Mesodermal cell (in vitro differentiated cells): Measurements from ENCODE around the gene DLG2.

Experiments
- H3K27ac ChIP-seq: 2 replicates; pipeline ENCODE4 v1.7.0; 2013; ENCODE audit warnings: mild to moderate bottlenecking, low read depth, low read length, moderate library complexity; ENCODE audit not compliant: severe bottlenecking
- H3K36me3 ChIP-seq: 2 replicates; pipeline ENCODE4 v1.7.1; 2013; ENCODE audit warnings: mild to moderate bottlenecking, low read length, moderate library complexity; ENCODE audit not compliant: control insufficient read depth, insufficient read depth
- H3K4me1 ChIP-seq: one replicate; pipeline ENCODE4 v1.7.1; 2013; ENCODE audit warnings: mild to moderate bottlenecking, low read length; ENCODE audit not compliant: insufficient read depth, control insufficient read depth, poor library complexity, severe bottlenecking
- H3K4me3 ChIP-seq: 2 replicates; pipeline ENCODE4 v1.7.0; 2013; ENCODE audit warnings: low read length, control low read depth, mild to moderate bottlenecking; ENCODE audit not compliant: insufficient read depth, poor library complexity, severe bottlenecking; ENCODE audit errors: extremely low read depth
- H3K9me3 ChIP-seq: 2 replicates; pipeline ENCODE4 v1.7.1; 2013; ENCODE audit warnings: mild to moderate bottlenecking, low read length, moderate library complexity; ENCODE audit not compliant: control insufficient read depth
- WGBS, 2 experiments: methylation state at CpG; one replicate each; pipeline ENCODE4 v1.1.5; 2013; ENCODE audit warnings: missing lambda C conversion rate in 2 of 2; ENCODE audit not compliant: insufficient coverage in 2 of 2; 5-methylcytosine and 5-hydroxymethylcytosine counted together

DLG2 gene

DNA sequence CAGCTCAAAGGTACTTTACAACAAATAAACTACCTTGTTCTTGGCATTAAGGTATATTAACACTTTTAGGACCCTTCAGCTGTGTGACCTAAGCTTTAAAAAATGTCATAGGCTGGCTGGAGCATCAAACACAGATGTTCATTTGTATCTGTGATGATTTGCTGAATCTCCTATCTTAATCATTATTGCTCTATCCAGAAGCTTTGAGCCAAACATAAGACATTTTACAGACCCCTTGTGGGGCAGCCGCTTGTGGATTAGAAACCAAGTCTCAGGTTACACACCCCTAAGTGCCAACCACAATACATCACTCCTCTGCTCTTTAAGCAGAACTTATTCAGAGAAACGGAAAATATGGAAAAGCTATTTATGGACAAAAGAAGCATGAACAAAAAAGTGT lies 1946.8 kb downstream of the DLG2 start:
- 20 to 83% methylated on average over 1 of the region's 2 CpGs for WGBS, 2 experiments
- Histone ChIP-seq H3K36me3 (no peaks in the 10 kb centered on the region), H3K4me3 (no peak overlapping the region), H3K4me1 (peaks cover 8% of the 10 kb centered on the region), H3K9me3 (no peaks in the 10 kb centered on the region), H3K27ac (no peak overlapping the region)

DNA sequence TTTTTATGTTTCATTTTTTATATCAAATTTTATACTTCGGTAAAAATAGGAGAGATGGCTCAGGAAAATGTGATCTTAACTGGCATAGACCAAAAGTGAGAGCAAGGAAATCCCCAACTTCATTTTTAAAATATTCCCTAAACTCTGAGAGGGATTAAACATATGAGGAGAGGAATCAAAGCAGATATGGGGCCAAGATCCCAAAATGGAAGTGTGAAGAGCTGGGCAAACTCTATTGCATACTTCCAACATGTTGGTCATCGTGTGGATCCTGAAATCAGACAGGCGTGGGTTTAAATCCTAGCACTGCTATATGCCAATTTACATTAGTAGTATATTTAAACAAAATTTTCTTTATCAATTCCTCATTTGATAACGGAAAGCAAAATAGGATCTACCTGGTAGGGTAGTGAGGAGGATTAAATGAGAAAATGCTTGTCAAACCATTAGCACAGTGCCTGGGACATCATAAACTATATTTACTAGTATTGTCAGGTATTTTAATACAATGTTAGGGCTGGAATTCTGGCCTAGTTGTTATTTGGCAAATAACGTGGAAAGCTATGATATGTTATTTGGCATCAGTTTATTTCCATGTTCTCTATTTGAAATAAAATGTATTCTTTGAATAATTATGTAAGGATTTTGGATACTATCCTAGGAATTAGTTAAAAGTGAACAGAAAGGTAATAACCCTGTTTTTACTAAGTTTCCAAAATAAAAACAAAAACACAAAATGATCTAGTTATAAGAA lies 1948.1 kb downstream of the DLG2 start:
- no CpG with 5 or more reads among the region's 5 CpGs for WGBS, 2 experiments
- Histone ChIP-seq H3K9me3 (no peaks in the 10 kb centered on the region), H3K27ac (no peak overlapping the region), H3K4me3 (no peak overlapping the region), H3K36me3 (no peaks in the 10 kb centered on the region), H3K4me1 (peaks cover 8% of the 10 kb centered on the region)

DNA sequence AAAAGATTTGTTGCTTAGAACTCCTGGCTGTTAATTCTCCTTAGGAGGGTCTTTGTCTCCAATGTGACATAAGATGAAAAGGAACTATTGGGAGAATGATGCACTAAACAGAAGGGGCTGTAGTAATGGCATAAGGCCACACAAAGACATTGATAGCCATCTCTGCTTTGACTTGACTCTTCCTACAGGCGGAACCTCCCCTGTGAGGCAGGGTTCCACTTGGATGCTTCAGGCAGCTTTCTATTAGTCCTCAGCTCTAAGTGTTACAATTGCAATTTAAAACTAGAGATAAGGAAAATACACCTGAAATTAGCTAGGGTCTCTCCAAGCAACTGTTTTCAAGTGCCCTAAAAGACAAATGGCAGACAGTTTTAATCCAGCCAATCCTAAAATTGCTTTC lies 1949.4 kb downstream of the DLG2 start:
- peaks cover 8% of the 10 kb centered on the region for H3K4me1 ChIP-seq
- H3K9me3 ChIP-seq, result no peaks in the 10 kb centered on the region
- H3K4me3 ChIP-seq, result no peak overlapping the region
- no peaks in the 10 kb centered on the region for H3K36me3 ChIP-seq
- no CpG with 5 or more reads among the region's 1 CpG for WGBS, 2 experiments
- no peak overlapping the region for H3K27ac ChIP-seq

DNA sequence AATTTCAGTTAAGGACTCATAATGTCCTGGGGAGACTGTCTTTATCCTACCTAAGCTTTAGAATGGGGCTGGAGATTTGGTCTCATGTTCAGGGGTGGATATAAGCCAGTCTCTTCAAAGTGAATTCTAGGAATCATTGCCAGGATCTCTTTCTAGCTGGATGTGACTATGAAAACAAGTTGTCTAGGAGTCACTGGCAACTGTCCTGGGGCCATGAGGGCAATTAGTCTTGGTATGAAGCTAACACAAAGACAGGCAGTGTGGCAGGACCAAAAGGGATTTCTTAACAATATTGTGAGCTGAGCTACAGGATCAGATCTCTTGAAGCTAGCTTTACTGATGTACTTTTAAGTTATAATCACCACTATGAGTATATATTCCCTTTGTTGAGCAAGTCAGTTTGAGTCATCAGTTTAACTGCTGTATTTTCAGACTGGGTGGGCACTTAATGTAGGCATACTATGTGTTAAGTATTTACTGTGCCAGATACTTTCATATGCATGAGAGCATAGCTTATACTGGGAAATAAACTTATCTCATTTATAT lies 1951.0 kb downstream of the DLG2 start:
- no peak overlapping the region for H3K4me3 ChIP-seq
- H3K4me1 ChIP-seq, result peaks cover 5% of the 10 kb centered on the region
- H3K36me3 ChIP-seq, result no peaks in the 10 kb centered on the region
- no peaks in the 10 kb centered on the region for H3K9me3 ChIP-seq
- no peak overlapping the region for H3K27ac ChIP-seq

DNA sequence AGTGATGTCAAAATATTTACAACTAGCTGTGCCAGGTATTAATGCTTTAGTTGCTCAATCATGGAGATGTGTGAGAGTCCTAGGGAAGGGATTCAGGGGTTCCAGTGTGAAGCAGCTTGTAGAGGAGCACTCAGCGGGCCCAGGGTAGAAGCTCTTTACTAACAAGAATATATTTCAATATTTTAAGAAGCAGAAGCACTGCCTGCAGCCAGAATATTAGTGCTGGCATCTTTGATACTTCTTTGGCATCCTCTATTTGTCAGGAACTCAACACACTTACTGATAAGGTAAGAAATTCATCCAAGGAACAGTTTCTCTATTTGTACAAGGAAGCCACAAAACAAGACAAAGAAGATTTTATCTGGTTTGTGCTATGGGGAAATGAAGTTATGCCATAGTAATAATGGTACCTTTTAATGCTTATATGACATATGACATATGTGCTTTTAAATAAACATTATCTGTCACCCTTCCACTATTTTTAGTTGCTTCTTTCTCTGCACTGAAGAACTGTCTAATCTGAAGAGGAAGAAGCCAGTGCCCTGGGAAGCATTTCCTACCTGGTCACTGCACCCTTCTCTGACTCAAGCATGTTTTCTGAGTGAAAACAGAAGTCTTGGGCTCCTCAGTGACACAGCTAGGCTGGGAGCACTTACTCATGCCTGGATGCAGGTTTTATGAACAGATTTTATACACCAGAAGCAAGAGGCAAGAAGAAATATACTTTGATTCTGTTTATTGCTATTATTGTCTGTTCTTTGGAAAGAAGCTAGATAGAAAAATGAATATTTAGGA lies 1952.8 kb downstream of the DLG2 start:
- no peaks in the 10 kb centered on the region for H3K36me3 ChIP-seq
- WGBS, 2 experiments, result no CpG with 5 or more reads among the region's 1 CpG
- no peak overlapping the region for H3K27ac ChIP-seq
- H3K9me3 ChIP-seq, result no peaks in the 10 kb centered on the region
- H3K4me1 ChIP-seq, result no peaks in the 10 kb centered on the region
- no peak overlapping the region for H3K4me3 ChIP-seq

DNA sequence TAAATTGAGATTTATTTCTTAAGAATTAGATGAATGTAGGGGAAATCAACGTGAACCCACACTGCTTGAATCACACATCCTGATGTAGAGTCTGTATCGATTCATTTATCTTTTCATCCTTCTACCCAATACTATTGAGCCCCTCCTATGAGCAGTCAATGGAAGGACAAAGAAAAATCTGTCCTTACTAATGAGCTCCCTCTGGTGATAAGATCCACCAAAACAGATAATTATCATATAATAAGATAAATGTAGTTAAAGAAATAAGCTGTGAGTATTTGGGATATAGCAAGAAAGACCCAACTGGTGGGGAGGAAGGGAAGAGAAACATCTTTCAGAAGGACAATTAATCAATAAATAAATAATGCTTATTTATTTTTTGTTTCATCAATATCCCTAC lies 1955.9 kb downstream of the DLG2 start:
- Histone ChIP-seq H3K4me1 (no peaks in the 10 kb centered on the region), H3K9me3 (no peaks in the 10 kb centered on the region), H3K27ac (no peak overlapping the region), H3K36me3 (no peaks in the 10 kb centered on the region), H3K4me3 (no peak overlapping the region)
- WGBS, 2 experiments, result 80% methylated on average over 1 of the region's 2 CpGs; no CpG with 5 or more reads in 1 of the 2 experiments

DNA sequence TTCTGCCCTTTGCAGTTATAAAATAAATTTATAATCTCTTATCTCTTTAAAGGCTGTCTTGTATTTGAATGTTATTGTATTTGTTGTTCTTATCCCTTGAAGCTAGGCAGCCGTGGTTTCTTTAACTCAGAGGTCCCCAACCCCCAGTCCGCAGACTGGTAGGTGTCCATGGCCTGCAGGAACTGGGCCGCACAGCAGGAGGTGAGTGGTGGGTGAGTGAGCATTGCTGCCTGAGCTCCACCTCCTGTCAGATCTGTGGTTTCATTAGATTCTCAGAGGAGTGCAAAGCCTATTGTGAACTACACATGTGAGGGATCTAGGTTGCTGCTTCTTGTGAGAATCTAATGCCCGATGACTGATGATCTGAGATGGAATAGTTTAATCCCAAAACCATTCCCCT lies 1961.0 kb downstream of the DLG2 start:
- Histone ChIP-seq H3K4me1 (peaks cover 4% of the 10 kb centered on the region), H3K9me3 (no peaks in the 10 kb centered on the region), H3K4me3 (no peak overlapping the region), H3K36me3 (no peaks in the 10 kb centered on the region), H3K27ac (no peak overlapping the region)
- WGBS, 2 experiments, result 92 to 100% methylated on average over 1 to 2 of the region's 4 CpGs

DNA sequence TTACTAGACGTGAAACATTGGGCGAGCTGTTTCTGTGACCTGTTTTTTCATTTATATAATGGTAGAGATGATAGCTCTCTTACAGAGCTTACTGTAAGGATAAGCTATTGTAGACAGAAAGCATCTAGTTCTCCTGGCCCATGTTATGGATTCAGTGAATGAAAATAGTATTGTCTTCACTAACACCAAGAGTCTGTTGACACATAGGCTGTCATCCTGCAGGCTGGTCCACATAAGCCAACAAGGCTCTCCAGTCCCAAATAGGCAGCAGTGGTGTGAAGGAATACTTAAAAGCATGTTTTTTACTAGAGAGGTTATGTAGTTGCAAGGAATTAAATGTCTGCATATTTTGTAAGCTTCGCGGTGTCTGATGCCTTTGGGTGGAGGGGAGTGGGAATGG lies 1963.2 kb downstream of the DLG2 start:
- peaks cover 4% of the 10 kb centered on the region for H3K4me1 ChIP-seq
- H3K36me3 ChIP-seq, result no peaks in the 10 kb centered on the region
- H3K27ac ChIP-seq, result no peak overlapping the region
- H3K4me3 ChIP-seq, result no peak overlapping the region
- no peaks in the 10 kb centered on the region for H3K9me3 ChIP-seq
- 100% methylated on average over 2 of the region's 4 CpGs for WGBS, 2 experiments

DNA sequence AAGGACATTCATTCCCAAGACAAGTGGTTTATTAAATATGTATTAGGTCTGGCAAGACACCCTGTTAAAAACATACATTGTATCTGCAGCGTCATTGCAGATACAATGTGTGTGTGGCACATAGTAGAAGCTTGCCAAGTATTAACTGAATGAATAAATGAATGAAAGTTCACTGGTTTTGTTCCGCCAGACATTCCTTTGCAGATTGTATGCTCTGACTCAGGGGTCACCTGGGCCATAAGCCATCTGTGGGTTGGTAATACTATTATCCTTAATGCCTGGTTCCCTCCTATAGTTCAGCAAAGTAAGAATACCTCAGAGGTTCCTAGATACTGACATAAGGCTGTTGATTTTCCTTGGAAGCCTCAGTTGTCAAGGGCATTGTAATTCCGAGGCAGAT lies 1963.7 kb downstream of the DLG2 start:
- Histone ChIP-seq H3K4me1 (peaks cover 4% of the 10 kb centered on the region), H3K4me3 (no peak overlapping the region), H3K36me3 (no peaks in the 10 kb centered on the region), H3K27ac (no peak overlapping the region), H3K9me3 (no peaks in the 10 kb centered on the region)
- 80 to 100% methylated on average over 1 to 2 of the region's 3 CpGs for WGBS, 2 experiments

DNA sequence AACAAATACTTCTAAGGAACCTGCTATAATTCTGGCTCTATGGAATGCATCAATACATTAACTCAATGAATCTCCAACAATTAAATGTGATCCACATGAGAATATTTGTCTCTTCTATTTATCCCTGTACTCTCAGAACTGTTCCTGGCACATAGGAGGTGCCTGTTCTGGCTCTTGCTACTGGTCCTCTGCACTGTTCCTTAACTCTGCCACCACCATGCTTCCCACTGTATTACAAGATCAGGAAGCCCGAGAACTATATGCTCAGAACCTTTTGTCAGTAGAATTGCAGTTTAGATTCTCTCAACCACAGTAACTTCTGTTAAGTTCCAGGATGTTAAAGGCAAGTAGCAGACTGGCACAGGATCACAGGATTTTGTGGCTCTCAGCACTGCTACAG lies 1964.7 kb downstream of the DLG2 start:
- WGBS, 2 experiments, result 100% methylated on average over 1 of the region's 1 CpG; no CpG with 5 or more reads in 1 of the 2 experiments
- Histone ChIP-seq H3K27ac (no peak overlapping the region), H3K9me3 (no peaks in the 10 kb centered on the region), H3K36me3 (no peaks in the 10 kb centered on the region), H3K4me1 (peaks cover 4% of the 10 kb centered on the region), H3K4me3 (no peak overlapping the region)
